ENCODE data around the gene MT1M.

DNA sequence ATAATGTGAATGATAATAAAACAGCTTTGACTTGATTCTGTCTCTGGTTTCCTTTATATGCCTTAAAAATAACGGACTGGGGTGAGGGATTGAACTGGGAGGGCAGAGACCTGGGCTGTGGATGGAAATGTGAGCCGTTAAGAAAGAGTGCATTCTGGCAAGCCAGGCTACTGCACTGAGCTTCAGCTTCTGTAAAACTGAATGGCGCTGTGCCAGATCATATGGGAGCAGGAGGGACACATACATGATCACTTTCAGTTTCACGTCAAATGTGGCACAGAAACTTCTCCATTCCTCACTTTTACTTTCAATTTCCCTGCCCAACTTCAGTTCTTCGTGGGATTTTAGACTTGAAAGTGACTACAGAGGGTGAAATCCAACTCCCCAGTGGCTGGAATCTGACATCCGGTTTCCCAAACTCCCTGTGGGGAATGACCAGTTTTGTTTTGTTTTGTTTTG, 23.0 kb upstream of the MT1M start:
- TF ChIP-seq EZH2phosphoT487 (IDR thresholded peaks at IDR 0.05; ENCODE audit: insufficient read depth, low read depth) (no peak), EZH2 (IDR thresholded peaks at IDR 0.05; ENCODE audit: insufficient read depth, poor library complexity, severe bottlenecking) (no peak)
